Erythroblast (primary cell): ENCODE results near the gene PRELP.

Experiments used
- GATA1 ChIP-seq: IDR thresholded peaks from 2 replicates; pipeline ENCODE4 v1.6.1; 2011; ENCODE audit warnings: low read depth, mild to moderate bottlenecking, control low read depth, low read length, moderate library complexity
- POLR2A ChIP-seq: IDR thresholded peaks from 2 replicates; pipeline ENCODE4 v1.6.1; 2011; ENCODE audit warnings: mild to moderate bottlenecking, low read length

GRCh38 chr1:203448521-203449061, 27.0 kb upstream of the PRELP start:
- TF ChIP-seq POLR2A: no peak
- TF ChIP-seq GATA1: no peak
